Measurements from ENCODE around the gene HACD2. TPM values are rescaled to one million over a fixed set of nuclear protein-coding genes. Genes with fewer than 3 reads are reported as not detected.
"Not testable (repeated sequence)": the region's sequence is repeated elsewhere in the genome, so short reads cannot be mapped to it uniquely, and the experiment has no call there.

Gene HACD2
- polyA plus RNA-seq, 1 donor: 12.2 TPM

GRCh38 chr3:123611674-123612073 lies 26.8 kb upstream of the HACD2 start:
- DNase-seq (ENCODE audit: low read depth): not testable (repeated sequence)

- DNase-seq (ENCODE audit: low read depth): no peak
Observed at GRCh38 chr3:123611082-123611481, 26.2 kb upstream of the HACD2 start.

GRCh38 chr3:123610331-123610730 lies 25.5 kb upstream of the HACD2 start:
- no peak for DNase-seq (ENCODE audit: low read depth)

- DNase-seq (ENCODE audit: low read depth): no peak
Observed at GRCh38 chr3:123609063-123609462, 24.2 kb upstream of the HACD2 start.

- no peak for DNase-seq (ENCODE audit: low read depth)
Observed at GRCh38 chr3:123608263-123608937, 23.5 kb upstream of the HACD2 start.

- no peak for DNase-seq (ENCODE audit: low read depth)
Observed at GRCh38 chr3:123606527-123606926, 21.7 kb upstream of the HACD2 start.

- no peak for DNase-seq (ENCODE audit: low read depth)
Observed at GRCh38 chr3:123605789-123606234, 21.0 kb upstream of the HACD2 start.

GRCh38 chr3:123603153-123603552 lies 18.3 kb upstream of the HACD2 start:
- not testable (repeated sequence) for DNase-seq (ENCODE audit: low read depth)

- DNase-seq (ENCODE audit: low read depth): no peak
Observed at GRCh38 chr3:123602325-123602724, 17.5 kb upstream of the HACD2 start.

- DNase-seq (ENCODE audit: low read depth): not testable (repeated sequence)
Observed at GRCh38 chr3:123600863-123601262, 16.0 kb upstream of the HACD2 start.

GRCh38 chr3:123597561-123597960 lies 12.7 kb upstream of the HACD2 start:
- DNase-seq (ENCODE audit: low read depth): no peak

- DNase-seq (ENCODE audit: low read depth): no peak
Observed at GRCh38 chr3:123595396-123596180, 10.7 kb upstream of the HACD2 start.

GRCh38 chr3:123593381-123593780 lies 8.5 kb upstream of the HACD2 start:
- DNase-seq (ENCODE audit: low read depth): no peak

- no peak for DNase-seq (ENCODE audit: low read depth)
Observed at GRCh38 chr3:123590685-123591450, 6.0 kb upstream of the HACD2 start.

GRCh38 chr3:123587401-123587800 lies 2.5 kb upstream of the HACD2 start:
- no peak for DNase-seq (ENCODE audit: low read depth)

GRCh38 chr3:123586968-123587367 lies 2.1 kb upstream of the HACD2 start:
- DNase-seq (ENCODE audit: low read depth): no peak

- DNase-seq (ENCODE audit: low read depth): no peak
Observed at GRCh38 chr3:123586131-123586530, 1.3 kb upstream of the HACD2 start.

GRCh38 chr3:123584284-123584987 lies 417 bp downstream of the HACD2 start:
- DNase-seq (ENCODE audit: low read depth): no peak

- no peak for DNase-seq (ENCODE audit: low read depth)
Observed at GRCh38 chr3:123583561-123583960, 1.3 kb downstream of the HACD2 start.

GRCh38 chr3:123582315-123582714 lies 2.5 kb downstream of the HACD2 start:
- DNase-seq (ENCODE audit: low read depth): no peak

- no peak for DNase-seq (ENCODE audit: low read depth)
Observed at GRCh38 chr3:123576122-123576521, 8.7 kb downstream of the HACD2 start.

- DNase-seq (ENCODE audit: low read depth): no peak
Observed at GRCh38 chr3:123571973-123572365, 12.9 kb downstream of the HACD2 start.
